HG03066 (cell line): ENCODE measurements around the gene ERF.
"Not testable (repeated sequence)": the region's sequence is repeated elsewhere in the genome, so short reads cannot be mapped to it uniquely, and the experiment has no call there.

Source experiments
- ATAC-seq: cut with Tn5 transposase; IDR thresholded peaks from one replicate; pipeline ENCODE4 v1.9.1; 2021; ENCODE audit warnings: low read depth; ENCODE audit not compliant: unreplicated experiment

ERF gene

GRCh38 chr19:42276284-42276683, 21.4 kb upstream of the ERF start:
- ATAC-seq: no peak

GRCh38 chr19:42275517-42275916, 20.6 kb upstream of the ERF start:
- ATAC-seq: no peak

- no peak for ATAC-seq
Observed at GRCh38 chr19:42275103-42275502, 20.2 kb upstream of the ERF start.

DNA sequence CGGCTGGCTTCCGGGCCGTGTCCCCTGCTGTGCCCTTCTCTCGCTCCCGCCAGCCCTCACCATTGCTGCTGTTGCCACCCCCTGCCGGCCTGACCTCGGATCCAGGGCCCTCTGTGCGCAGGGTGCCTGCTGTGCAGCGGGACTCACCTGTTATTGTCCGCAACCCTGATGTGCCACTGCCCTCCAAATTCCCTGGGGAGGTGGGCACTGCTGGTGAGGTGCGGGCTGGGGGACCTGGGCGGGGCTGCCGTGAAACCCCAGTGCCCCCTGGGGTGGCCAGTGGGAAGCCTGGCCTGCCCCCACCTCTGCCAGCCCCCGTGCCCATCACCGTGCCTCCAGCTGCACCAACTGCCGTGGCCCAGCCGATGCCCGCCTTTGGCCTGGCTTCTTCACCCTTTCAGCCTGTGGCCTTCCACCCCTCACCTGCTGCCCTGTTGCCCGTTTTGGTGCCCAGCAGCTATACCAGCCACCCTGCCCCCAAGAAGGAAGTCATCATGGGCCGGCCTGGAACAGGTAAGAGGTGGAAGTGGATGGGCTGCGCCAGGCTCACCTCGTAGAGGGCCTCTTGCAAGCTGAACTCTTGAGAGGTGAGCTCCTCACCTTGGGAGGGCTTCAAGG, 19.2 kb upstream of the ERF start:
- ATAC-seq: no peak

GRCh38 chr19:42273407-42274064, 18.6 kb upstream of the ERF start:
- ATAC-seq: no peak

DNA sequence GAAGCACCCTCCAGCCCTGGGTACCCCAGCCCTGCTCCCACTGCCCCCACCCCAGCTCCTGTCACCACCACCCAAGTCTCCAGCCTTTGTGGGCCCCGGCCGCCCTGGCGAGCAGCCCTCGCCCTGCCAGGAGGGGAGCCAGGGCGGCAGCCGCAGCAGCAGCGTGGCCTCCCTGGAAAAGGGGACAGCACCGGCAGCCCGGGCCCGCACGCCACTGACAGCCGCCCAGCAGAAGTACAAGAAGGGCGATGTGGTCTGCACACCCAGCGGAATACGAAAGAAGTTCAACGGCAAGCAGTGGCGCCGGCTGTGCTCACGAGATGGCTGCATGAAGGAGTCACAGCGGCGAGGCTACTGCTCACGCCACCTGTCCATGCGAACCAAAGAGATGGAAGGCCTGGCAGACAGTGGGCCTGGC, 18.1 kb upstream of the ERF start:
- no peak for ATAC-seq

DNA sequence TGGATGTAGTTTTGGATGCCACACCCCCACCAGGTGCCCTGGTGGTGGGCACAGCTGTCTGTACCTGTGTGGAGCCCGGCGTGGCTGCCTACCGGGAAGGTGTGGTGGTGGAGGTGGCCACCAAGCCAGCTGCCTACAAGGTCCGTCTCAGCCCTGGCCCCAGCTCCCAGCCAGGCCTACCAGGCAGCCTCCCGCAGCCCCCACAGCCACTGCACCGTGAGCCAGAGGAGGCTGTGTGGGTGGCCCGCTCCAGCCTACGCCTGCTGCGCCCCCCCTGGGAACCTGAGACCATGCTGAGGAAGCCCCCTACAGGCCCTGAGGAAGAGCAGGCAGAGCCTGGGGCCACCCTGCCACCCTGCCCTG, 17.6 kb upstream of the ERF start:
- ATAC-seq: no peak

DNA sequence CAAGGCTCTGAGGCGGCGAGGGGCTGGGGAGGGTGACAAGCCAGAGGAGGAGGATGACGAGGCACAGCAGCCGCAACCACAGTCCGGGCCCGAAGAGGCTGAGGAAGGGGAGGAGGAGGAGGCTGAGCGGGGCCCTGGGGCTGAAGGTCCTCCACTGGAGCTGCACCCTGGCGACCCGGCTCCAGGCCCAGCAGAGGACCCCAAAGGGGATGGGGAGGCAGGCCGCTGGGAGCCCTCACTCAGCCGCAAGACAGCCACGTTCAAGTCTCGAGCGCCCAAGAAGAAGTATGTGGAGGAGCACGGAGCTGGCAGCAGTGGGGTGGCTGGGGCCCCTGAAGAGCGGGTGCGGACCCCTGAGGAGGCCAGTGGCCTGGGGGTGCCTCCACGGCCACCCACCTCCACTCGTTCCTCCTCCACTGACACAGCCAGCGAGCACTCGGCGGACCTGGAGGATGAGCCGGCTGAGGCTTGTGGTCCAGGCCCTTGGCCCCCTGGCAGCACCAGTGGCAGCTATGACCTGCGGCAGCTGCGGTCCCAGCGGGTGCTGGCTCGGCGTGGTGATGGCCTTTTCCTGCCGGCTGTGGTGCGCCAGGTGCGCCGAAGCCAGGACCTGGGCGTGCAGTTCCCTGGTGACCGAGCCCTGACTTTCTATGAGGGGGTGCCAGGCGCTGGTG, 17.1 kb upstream of the ERF start:
- no peak for ATAC-seq

DNA sequence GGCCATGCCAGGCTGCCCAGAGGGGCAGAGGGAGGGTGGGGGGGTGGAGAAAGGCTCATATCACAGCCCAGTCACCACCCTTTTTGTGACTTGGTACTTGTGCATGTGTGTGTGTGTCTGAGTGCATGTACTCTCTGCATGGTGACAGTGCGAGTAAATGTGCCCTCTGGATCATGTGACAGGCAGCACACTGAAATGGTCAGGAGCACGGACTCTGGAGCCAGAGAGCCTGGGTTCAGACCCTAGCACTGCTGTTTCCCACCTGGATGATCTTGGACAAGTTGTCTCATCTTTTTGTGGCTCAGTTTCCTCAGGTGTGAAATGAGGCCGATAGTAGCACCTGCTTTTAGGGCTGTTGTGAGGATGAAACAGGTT, 16.1 kb upstream of the ERF start:
- ATAC-seq: no peak

DNA sequence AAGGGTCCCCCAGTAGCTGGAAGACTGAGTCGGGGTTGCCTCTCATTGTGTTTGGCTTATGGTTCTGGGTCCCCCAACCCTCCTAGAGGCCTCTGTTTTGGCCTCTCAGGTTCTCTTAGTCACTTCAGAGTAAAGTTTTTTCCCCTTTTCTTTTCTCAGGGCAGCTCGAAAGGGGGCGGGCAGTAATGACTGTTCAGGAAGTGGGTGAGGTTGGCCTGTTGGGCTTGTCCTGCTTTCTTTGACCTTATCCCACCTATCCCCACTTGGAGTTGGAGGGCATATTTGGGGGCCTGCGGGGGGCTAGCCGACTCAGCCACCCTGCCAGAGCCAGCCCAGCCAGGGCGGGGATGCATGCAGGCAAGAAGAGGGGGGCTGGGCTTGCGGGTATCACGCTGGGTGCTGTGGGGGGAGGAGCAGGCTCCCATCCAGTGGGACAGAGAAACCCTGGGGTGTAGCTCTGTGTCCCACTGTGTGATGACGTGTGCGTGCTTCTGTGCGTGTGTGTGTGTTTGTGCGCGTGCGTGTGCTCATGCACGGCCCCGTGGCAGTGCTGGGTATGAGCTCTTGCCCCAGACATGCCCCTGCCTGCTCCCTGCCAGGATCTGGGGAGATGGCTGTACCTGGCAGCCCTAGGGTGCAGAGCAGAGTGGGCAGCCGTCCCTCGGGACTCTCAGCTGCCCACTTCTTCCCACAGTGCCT, 15.6 kb upstream of the ERF start:
- ATAC-seq: no peak

DNA sequence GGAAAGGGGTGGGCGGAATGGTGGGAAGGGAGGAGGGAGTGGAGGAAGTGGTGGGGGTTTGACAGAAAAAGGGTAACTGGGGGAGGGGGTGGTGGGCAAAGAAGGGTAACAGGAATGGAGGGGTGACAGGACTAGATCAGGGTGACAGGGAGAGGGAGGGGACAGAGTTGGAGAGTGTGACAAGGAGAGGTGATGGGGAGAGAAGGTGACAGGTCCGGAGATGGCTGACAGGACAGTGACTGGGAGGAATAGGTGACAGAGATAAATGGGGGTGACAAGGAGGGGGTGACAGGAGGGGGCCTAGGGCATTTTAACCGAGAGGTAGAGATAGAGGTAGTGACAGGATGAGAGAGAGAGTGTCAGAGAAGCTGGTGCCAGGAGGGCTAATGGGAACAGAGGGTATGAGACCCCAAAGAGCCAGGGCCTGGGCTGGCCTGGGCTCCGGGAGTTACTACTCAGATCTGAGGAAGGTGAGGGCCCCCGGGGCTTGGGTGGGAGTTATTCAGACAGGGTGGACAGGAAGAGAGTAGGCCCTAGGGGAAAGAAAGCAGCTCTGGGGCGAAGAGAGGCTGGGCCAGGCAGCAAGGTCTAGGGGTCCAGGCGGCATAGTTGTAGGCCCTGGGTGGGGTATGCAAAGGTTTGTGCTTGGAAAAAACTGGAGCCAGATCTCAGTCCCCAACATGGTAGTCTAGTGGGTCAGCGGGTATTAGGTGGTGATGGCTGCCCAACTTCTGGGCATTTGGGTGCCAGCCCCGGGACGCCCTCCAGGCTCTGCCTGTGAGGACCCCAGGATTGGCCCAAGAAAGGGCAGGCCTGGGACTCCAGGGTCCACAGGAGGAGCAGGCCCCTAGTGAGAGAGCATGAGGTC, 14.8 kb upstream of the ERF start:
- no peak for ATAC-seq

- peak; percentile 80 for ATAC-seq
Observed at GRCh38 chr19:42268704-42269477, 14.0 kb upstream of the ERF start, which contains the start of gene CIC. TSS of gene CIC (plus strand) at chr19:42269252. CDS start at chr19:42271784, 2,532 bp downstream.

DNA sequence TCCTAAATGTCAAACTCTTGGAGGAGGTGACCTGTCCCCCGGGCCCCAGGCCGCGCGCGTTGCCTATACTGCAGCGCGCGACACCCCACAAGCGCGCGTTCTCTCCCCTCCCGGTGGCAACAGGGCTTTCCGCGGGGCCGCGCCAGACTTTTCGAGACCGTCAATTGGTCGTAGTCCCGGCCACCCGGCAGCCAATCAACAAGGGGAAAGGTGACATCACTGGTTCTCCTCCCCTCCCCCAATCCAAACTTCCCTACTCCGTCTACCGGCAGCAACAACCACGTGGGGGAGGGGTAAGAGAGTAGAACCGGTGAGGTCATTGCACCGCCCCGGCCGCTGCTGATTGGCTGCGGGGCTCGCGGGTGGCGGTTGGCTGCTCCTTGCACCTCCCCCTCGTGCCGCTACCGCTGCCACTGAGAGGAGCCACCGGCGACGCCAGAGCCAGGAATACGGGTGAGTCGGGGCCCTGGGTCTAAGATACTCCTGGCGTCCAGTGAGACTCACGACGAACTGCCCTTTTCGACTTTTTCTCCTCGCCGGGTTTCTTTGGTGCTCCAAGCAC, 13.3 kb upstream of the ERF start:
- peak; percentile 51 for ATAC-seq

- ATAC-seq: no peak
Observed at GRCh38 chr19:42267644-42268141, 12.8 kb upstream of the ERF start.

- not testable (repeated sequence) for ATAC-seq
Observed at GRCh38 chr19:42266928-42267603, 12.1 kb upstream of the ERF start.

DNA sequence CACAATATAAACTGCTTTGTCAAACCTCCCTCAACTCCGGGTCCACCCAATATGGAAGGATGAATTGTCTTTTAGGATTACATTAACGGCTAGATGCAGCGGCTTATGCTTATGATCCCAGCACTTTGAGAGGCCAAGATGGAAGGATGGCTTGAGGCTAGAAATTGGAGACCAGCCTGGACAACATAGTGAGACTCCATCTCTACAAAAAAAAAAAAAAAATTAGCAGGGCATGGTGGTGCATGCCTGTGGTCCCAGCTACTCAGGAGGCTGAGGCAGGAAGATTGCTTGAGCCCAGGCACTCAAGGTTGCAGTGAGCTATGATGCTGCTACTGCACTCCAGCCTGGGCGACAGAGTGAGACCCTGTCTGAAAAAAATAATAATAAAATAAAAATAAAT, 11.2 kb upstream of the ERF start:
- not testable (repeated sequence) for ATAC-seq

DNA sequence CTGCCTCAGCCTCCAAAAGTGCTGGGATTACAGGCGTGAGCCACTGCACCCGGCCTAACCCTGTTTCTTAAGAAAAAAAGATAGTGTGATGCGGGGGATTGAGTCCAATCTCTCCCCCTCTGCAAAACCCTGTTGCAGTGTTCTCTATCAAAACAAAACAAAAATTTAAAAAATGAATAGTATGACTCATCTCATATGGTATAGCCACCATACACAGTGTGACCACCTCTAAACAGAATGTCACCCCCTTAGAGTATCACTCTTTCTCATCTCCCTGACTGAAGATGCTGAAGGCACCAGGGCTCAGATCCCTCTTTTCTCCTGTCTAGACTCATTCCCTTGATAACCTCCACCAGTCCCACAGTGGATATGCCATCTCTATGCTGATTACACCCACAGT, 6.8 kb upstream of the ERF start:
- ATAC-seq: no peak

DNA sequence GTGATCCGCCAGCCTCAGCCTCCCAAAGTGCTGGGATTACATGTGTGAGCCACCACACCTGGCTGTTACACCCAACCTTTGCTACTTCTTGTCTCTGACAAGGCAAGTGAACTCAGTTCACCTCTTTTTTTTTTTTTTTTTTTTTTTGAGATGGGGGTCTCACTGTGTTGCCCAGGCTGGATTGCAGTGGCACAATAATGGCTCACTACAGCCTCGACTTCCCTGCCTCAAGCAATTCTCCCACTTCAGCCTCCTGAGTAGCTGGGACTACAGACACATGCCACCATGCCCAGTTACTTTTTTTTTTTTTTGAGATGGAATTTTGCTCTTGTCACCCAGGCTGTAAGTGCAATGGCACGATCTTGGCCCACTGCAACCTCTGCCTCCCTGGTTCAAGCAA, 2.9 kb upstream of the ERF start:
- not testable (repeated sequence) for ATAC-seq
